IPS-18a (cell line): Measurements from ENCODE around the gene RRP12.

Source experiments
- H3K27ac ChIP-seq: one replicate; pipeline ENCODE4 v1.5.1; 2013; ENCODE audit warnings: low read length
- H3K27me3 ChIP-seq: one replicate; pipeline ENCODE4 v1.6.1; 2013; ENCODE audit warnings: mild to moderate bottlenecking, low read length; ENCODE audit not compliant: control insufficient read depth, insufficient read depth
- H3K36me3 ChIP-seq: one replicate; pipeline ENCODE4 v1.6.1; 2013; ENCODE audit warnings: low read depth, low read length; ENCODE audit not compliant: control insufficient read depth
- H3K4me1 ChIP-seq: one replicate; pipeline ENCODE4 v1.6.1; 2013; ENCODE audit warnings: low read depth, low read length; ENCODE audit not compliant: control insufficient read depth
- H3K4me3 ChIP-seq: one replicate; pipeline ENCODE4 v1.5.1; 2013; ENCODE audit warnings: low read length
- H3K9ac ChIP-seq: one replicate; pipeline ENCODE4 v1.6.1; 2013; ENCODE audit warnings: mild to moderate bottlenecking, low read length, moderate library complexity
- H3K9me3 ChIP-seq: one replicate; pipeline ENCODE4 v1.6.1; 2013; ENCODE audit warnings: low read depth, low read length; ENCODE audit not compliant: control insufficient read depth

The RRP12 gene

GRCh38 chr10:97331153-97331703 is 69.9 kb downstream of the RRP12 start:
- Histone ChIP-seq H3K27me3 (peaks cover 6% of the 10 kb centered on the region), H3K4me3 (peak overlapping the region; percentile 99), H3K9ac (no peak overlapping the region), H3K36me3 (peaks cover 9% of the 10 kb centered on the region), H3K9me3 (no peaks in the 10 kb centered on the region), H3K4me1 (peaks cover 8% of the 10 kb centered on the region), H3K27ac (no peak overlapping the region)

- H3K9ac ChIP-seq: no peak overlapping the region
- H3K9me3 ChIP-seq: no peaks in the 10 kb centered on the region
- peaks cover 4% of the 10 kb centered on the region for H3K4me1 ChIP-seq
- peaks cover 6% of the 10 kb centered on the region for H3K27me3 ChIP-seq
- H3K36me3 ChIP-seq: peaks cover 9% of the 10 kb centered on the region
- no peak overlapping the region for H3K4me3 ChIP-seq
- no peak overlapping the region for H3K27ac ChIP-seq
Measured at GRCh38 chr10:97329766-97330165, 71.4 kb downstream of the RRP12 start.

GRCh38 chr10:97328646-97329453 is 72.3 kb downstream of the RRP12 start:
- H3K27ac ChIP-seq: no peak overlapping the region
- H3K27me3 ChIP-seq: peaks cover 6% of the 10 kb centered on the region
- H3K36me3 ChIP-seq: peaks cover 9% of the 10 kb centered on the region
- peaks cover 4% of the 10 kb centered on the region for H3K4me1 ChIP-seq
- no peak overlapping the region for H3K4me3 ChIP-seq
- H3K9me3 ChIP-seq: no peaks in the 10 kb centered on the region
- no peak overlapping the region for H3K9ac ChIP-seq

GRCh38 chr10:97327348-97328294 is 73.5 kb downstream of the RRP12 start:
- Histone ChIP-seq H3K9ac (no peak overlapping the region), H3K27ac (no peak overlapping the region), H3K4me1 (peaks cover 4% of the 10 kb centered on the region), H3K9me3 (no peaks in the 10 kb centered on the region), H3K36me3 (peaks cover 9% of the 10 kb centered on the region), H3K27me3 (no peaks in the 10 kb centered on the region), H3K4me3 (no peak overlapping the region)

GRCh38 chr10:97325754-97326153 is 75.4 kb downstream of the RRP12 start:
- no peak overlapping the region for H3K27ac ChIP-seq

GRCh38 chr10:97323501-97323900 is 77.6 kb downstream of the RRP12 start:
- Histone ChIP-seq H3K9me3 (no peaks in the 10 kb centered on the region), H3K36me3 (peaks cover under 1% of the 10 kb centered on the region), H3K4me3 (no peak overlapping the region), H3K9ac (no peak overlapping the region), H3K27me3 (peaks cover 32% of the 10 kb centered on the region), H3K4me1 (peaks cover 11% of the 10 kb centered on the region), H3K27ac (no peak overlapping the region)

More at GRCh38 chr10:97325754-97326153, 75.4 kb downstream of the RRP12 start:
- no peaks in the 10 kb centered on the region for H3K9me3 ChIP-seq
- peaks cover 9% of the 10 kb centered on the region for H3K36me3 ChIP-seq
- peaks cover 18% of the 10 kb centered on the region for H3K27me3 ChIP-seq
- H3K9ac ChIP-seq: no peak overlapping the region
- peaks cover 8% of the 10 kb centered on the region for H3K4me1 ChIP-seq
- H3K4me3 ChIP-seq: no peak overlapping the region

GRCh38 chr10:97321804-97322190 is 79.3 kb downstream of the RRP12 start:
- no peaks in the 10 kb centered on the region for H3K9me3 ChIP-seq
- peaks cover 11% of the 10 kb centered on the region for H3K4me1 ChIP-seq
- peaks cover 46% of the 10 kb centered on the region for H3K27me3 ChIP-seq
- H3K9ac ChIP-seq: peak overlapping the region; percentile 42
- H3K36me3 ChIP-seq: no peaks in the 10 kb centered on the region
- H3K27ac ChIP-seq: no peak overlapping the region
- H3K4me3 ChIP-seq: peak overlapping the region; percentile 85

- Histone ChIP-seq H3K9ac (peak overlapping the region; percentile 42), H3K36me3 (no peaks in the 10 kb centered on the region), H3K27ac (no peak overlapping the region), H3K9me3 (no peaks in the 10 kb centered on the region), H3K4me3 (peak overlapping the region; percentile 85), H3K4me1 (peaks cover 11% of the 10 kb centered on the region), H3K27me3 (peaks cover 46% of the 10 kb centered on the region)
Measured at GRCh38 chr10:97321032-97321803, 79.9 kb downstream of the RRP12 start.

- H3K4me1 ChIP-seq: peaks cover 11% of the 10 kb centered on the region
- no peaks in the 10 kb centered on the region for H3K36me3 ChIP-seq
- H3K27me3 ChIP-seq: peaks cover 46% of the 10 kb centered on the region
- H3K27ac ChIP-seq: no peak overlapping the region
- peak overlapping the region; percentile 42 for H3K9ac ChIP-seq
- H3K4me3 ChIP-seq: peak overlapping the region; percentile 85
- H3K9me3 ChIP-seq: no peaks in the 10 kb centered on the region
Measured at GRCh38 chr10:97320480-97321031, 80.6 kb downstream of the RRP12 start.

GRCh38 chr10:97319671-97320479 is 81.3 kb downstream of the RRP12 start:
- no peak overlapping the region for H3K27ac ChIP-seq
- peak overlapping the region; percentile 6 for H3K9ac ChIP-seq
- H3K36me3 ChIP-seq: no peaks in the 10 kb centered on the region
- no peaks in the 10 kb centered on the region for H3K9me3 ChIP-seq
- peaks cover 11% of the 10 kb centered on the region for H3K4me1 ChIP-seq
- H3K4me3 ChIP-seq: peak overlapping the region; percentile 85
- peaks cover 46% of the 10 kb centered on the region for H3K27me3 ChIP-seq
